GM10266 (cell line): Measurements from ENCODE around the gene HTRA3.

Experiments
- DNase-seq: peaks from one replicate; pipeline ENCODE4 v3.0.0; 2012; ENCODE audit errors: extremely low spot score
- TF ChIP-seq, protein P1 (sequence below): IDR thresholded peaks from 2 replicates; pipeline ENCODE4 v1.5.1; 2012; ENCODE audit warnings: mild to moderate bottlenecking, low read depth; ENCODE audit not compliant: control insufficient read depth, insufficient read depth; ENCODE audit errors: missing control alignments

The HTRA3 gene

DNA sequence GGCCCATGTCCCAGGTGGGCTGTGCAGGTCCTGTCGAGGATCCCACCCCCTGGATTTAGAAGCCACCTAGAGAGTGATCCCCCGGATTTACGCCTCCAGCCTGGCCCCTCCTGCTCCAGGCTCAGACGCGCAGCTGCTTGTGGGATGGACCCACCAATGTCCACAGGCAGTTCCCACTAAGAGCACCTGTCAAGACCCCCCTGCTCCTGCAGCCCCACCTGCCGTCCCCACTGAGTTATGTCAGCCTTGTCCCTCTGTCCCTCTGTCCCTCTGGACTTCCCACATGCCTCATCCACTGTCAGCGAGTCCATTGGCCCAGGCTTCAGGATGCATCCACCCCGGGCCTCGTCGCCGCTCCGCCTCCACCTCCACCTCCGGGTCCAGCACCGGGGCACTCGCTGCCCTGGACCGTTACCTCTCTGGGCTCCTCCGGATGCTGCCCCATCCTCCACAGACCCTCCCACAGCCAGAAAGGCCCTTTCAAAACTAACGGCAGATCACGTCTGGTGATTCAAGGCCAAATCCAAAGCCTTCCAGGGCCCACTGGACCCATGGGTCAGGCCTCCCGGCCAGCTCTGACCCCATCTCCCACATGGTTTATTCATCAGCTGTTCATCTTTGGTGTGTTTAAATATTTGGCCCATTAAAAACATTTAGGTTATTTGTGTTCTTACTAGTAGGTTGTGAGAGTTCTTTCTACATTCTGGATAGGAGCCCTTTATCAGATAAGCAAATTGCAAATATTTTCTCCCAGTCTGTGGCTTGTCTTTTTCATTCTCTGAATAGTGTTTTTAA, 28.3 kb downstream of the HTRA3 start:
- TF ChIP-seq, protein P1, sequence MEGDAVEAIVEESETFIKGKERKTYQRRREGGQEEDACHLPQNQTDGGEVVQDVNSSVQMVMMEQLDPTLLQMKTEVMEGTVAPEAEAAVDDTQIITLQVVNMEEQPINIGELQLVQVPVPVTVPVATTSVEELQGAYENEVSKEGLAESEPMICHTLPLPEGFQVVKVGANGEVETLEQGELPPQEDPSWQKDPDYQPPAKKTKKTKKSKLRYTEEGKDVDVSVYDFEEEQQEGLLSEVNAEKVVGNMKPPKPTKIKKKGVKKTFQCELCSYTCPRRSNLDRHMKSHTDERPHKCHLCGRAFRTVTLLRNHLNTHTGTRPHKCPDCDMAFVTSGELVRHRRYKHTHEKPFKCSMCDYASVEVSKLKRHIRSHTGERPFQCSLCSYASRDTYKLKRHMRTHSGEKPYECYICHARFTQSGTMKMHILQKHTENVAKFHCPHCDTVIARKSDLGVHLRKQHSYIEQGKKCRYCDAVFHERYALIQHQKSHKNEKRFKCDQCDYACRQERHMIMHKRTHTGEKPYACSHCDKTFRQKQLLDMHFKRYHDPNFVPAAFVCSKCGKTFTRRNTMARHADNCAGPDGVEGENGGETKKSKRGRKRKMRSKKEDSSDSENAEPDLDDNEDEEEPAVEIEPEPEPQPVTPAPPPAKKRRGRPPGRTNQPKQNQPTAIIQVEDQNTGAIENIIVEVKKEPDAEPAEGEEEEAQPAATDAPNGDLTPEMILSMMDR = no peak
- no peak for DNase-seq

DNA sequence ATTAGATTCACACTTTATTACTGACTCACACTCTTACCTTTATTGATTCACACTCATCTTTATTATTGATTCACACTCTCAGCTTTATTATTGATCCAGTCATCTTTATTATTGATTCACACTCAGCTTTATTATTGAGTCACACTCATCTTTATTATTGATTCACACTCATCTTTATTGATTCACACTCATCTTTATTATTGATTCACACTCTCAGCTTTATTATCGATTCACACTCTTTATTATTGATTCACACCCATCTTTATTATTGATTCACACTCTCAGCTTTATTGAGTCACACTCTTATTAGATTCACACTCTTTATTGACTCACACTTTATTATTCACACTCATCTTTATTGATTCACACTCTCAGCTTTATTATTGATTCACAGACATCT, 31.3 kb downstream of the HTRA3 start:
- TF ChIP-seq, protein P1 = no peak
- DNase-seq = no peak

DNA sequence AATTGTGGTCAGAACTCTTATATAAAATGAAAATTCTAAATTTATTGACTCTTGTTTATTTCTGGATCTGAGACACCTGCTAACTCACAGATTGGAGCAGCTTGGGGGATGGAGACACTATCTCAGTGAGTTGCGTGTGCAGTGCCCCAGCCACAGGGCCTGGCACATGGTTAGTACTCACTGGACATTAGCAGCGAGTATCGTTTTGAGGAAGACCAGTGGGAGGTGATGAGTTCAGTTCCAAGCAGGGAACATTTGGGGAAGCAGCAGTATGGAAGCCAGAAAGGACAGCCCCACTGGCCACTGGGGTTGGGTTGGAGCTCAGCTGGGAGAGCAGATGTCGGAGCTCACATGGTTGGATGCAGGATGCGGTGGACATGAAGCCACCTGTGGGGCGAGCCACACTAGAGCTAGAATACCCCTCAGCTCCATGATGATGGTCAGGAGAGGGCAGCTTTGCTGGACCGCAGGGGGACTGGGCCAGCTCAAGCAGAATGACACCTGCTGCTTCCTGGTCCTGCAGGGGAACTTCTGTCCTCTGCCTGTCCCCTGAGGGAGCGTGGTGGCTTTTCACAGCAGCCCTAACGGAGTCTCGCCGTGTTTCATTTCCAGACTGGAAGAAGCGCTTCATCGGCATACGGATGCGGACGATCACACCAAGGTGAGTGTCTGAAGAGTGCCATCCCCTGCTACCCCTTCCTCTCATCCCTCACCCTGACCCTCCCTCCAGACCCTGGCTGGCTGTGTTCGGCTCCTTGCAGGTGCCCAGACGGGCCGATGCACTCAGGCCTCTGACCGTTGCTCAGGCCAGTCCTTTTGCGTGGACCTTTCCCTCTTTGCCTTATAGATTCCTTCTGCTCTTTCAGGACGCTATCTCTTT, 32.5 kb downstream of the HTRA3 start:
- TF ChIP-seq, protein P1 = no peak
- DNase-seq = no peak

DNA sequence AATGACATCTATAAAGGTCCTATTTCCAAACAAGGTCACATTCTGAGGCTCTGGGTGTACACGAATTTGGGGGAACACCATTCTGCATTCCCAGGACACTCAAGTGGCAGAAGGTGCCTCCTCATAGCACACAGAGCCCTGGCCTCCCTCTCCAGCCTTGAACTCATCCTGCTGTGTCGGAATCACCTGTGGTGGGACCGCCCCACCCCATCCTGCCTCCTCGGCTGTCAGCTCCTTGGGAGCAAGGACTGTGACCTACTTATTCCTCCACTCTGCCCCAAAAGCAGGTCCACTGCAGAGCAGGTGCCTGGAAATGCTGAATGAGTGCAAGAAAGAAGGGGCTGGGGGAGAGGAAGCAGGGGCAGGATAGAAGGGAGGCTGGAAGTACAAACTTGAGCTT, 33.5 kb downstream of the HTRA3 start:
- TF ChIP-seq, protein P1 = no peak
- no peak for DNase-seq

DNA sequence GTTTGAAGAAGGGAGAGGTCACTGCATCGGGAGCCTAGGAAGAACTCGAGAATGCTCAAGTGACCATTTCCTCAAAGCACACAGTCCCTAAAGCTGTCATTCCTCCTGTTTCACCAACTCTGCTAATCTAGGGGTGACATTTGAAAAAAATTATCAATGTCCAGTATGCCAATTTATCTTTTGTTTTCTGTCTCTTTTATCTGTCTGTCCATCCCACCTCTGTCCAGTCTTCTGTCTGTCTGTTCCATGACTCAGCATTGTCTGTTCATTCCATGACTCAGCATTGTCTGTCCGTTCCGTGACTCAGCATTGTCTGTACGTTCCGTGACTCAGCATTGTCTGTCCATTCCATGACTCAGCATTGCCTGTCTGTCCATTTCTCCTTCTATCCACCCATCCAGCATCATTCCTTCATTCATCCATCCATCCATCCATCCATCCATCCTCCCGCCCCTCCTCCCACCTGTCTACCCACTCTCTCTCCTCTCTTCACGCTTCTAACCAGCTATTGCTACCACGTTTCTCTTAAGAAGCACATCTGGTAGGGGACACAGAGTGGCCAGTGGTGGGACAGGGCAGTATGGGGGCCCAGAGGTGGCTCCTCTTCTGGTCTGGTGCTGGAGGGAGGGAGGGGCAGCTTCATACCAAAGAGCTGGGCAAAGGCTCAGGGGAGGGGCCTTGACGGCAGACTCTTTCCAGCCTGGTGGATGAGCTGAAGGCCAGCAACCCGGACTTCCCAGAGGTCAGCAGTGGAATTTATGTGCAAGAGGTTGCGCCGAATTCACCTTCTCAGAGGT, 34.1 kb downstream of the HTRA3 start:
- TF ChIP-seq, protein P1 = no peak
- DNase-seq = no peak

DNA sequence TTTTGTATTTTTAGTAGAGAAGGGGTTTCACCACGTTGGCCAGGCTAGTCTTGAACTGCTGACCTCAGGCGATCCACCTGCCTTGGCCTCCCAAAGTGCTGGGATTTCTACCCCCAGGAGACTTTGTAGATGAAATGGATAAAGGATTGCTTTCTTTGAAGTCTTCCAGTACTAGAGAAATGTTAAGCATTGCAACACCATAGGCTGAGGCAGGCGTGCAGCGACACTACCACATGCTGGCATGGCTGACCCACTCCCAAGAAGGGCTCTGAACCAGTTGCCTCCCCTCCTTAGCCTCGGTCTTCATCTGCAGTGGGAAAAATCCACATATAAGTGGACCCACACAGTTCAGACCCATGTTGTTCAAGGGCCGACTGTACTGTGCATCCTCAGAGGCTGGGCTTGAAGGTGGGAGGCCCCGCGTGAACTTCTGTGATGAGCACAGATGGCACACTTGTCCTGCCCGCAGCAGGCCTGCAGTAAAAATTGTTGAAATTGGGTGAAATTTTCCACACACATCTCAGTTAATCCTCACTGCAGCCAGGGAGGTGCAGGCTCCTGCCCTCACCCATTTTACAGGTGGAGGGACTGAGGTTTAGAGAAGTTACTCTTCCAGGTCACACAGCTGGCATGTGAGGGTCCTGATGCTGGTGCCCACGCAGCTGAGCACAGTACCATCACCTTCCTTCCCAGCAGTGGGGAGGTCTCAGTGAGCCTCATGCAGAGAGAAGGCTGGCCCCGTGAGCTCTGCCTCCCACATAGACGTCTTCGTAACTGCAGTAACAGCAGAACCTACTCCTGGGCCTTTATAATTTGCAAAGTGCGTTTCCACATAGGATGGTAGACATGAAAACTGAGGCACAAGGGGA, 35.5 kb downstream of the HTRA3 start:
- TF ChIP-seq, protein P1 = no peak
- no peak for DNase-seq
